Stimulated activated CD8-positive, alpha-beta memory T cell treated with anti-CD3 and anti-CD28 coated beads, Interleukin-12 subunit alpha, Interleukin-12 subunit beta, amount 100 ng/mL, for 24 hours (primary cell): ENCODE data around the gene NCOA3.

Source experiments
- DNase-seq: peaks from one replicate; pipeline ENCODE4 v3.0.0-alpha.2; 2020; ENCODE audit errors: extremely low read depth

Gene NCOA3

DNA sequence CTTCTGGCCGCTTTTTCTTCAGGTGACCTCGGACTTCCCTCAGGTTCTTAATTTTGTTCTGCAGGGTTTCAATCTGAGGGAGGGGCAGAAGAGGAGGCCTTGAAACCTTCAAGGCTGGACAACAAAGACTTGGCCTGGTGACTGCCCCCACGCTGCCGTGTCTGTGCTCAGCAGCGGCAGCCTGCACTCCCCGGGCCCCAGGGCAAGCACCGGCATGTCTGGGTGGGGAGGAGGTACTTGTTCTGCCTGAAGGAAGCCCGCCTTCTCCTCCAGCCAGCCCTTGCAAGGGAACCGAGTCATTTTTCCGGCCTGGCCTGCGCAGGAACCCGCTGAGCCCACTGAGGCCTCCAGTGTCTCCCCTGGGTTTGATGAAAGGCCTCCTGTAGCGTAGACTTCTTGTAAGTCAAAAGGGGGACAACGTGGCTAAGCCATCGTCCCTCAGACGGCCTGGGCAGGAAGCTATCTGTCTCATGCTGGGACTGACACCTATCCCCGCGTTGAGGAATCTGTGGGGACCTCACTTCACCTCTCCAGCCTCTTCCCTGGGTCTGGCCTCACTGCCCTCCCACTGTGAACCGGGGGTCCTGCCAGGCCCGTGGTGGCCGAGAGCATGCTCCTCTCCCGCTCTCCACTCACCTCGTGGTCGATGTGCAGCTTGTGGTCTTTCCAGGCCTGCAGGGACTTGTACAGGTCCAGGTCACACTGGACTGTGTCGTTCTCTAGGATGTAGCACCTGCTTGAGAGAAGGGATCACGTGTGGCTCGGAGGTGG is 163.7 kb downstream of the NCOA3 start:
- no peak for DNase-seq

- no peak for DNase-seq
Observed at GRCh38 chr20:47666304-47666703, 164.6 kb downstream of the NCOA3 start.

DNA sequence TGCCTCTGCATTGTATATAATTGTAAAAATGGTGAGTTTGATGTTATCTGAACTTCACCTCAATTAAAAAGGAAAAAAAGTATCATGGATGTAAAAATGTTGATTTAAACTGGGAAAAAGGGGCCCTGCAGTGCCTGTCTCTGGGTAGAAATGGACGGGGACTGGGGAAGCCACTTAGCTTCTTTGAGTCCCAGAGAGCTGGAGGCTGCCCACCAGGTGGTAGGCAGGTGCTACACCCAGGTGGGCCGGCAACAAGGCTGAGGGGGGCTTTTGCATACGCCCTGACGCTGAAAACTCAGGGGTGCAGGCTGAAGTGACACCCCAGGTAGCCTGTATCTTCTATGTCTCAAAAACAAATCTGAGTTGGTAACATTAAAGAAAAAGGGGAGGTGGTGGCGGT is 165.4 kb downstream of the NCOA3 start:
- no peak for DNase-seq

DNA sequence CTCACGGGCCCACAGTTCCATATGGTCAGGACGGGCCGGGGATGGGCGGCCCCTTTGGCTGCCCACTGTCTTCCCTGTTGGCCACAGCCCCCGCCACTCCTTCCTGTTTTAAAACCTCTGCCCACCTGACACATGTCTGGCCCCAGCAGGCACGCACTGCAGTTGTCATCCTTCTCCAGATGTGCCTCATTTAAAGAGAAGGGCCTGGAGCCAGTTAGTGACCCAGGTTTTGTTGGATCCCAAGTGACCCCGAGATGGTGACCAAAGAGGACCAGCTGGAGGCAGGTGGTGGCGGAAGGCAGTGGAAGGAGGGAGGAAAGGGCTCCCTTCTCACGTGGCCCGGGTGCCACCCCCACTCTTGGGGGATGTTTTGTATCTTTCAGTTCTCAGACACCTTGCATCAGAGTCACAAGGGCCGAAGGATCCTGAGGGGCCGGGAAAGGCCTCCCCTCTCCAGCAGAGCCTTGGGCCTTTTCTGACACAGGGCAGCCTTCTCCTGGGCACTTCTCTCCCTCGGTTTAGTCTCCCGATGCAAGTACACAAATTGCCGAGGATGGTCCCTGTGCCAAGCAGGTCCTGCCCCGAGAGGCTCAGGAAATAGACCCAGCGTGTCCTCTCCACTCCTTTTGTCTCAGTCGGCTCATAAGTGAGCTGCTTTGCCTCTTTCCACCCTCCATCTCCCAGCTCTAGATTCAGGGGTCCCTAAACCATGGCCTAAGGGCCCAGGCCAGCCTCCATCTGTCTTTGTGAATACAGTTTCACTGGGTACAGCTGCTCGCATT is 166.0 kb downstream of the NCOA3 start:
- DNase-seq, result no peak

DNA sequence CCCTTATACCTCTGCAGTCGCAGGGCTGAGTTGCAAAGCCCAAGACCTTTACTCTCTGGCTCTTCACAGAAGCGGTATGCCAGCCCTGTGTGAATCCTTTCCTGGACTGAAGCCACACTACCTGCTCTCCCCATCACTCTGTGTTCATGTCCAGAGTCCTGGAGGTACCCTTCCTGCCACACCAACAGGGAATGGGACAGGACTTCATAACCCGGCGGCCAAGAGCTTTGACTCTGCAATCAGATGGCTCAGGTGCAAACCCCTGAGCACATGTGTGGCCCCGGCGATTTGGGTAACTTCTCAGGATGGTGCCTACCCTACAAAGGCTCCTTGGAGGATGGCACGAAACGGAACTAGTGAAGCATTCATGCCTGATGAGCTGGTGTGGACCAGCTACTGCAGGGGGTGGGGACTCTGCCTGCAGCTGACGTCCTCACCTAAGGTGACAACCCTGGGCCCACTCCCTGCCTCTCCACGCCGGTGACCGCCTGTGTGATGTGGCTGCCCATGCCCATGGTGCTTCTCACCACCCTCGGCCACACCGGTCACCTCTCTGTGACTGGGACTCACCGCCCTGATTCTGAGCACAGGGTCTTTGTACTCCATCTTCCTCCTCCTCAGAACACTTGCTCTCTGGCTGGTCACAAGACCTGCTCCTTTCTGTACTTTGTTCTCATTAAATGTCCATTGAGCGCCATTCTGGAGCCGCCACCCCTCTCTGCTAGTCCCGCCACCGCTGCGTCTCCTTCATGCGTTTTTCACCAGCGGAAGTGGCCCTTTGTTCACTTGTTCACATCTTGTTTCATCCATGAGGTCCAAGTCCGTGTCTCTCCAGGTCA is 166.8 kb downstream of the NCOA3 start:
- no peak for DNase-seq

DNA sequence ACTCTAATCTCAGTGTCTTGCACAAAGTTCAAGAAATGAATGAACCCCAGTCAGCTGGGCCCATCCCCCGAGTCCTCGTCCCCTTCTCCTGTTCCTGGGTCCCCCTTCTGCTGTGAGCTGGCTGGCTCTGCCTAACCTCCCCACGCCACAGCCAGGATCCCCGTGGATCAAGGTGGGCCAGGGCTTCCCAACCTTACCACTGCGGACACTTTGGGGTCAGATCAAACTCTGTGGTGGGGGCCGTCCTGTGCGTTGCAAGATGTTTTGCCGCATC is 167.4 kb downstream of the NCOA3 start:
- DNase-seq, result no peak

GRCh38 chr20:47669489-47669888 is 167.8 kb downstream of the NCOA3 start:
- no peak for DNase-seq

DNA sequence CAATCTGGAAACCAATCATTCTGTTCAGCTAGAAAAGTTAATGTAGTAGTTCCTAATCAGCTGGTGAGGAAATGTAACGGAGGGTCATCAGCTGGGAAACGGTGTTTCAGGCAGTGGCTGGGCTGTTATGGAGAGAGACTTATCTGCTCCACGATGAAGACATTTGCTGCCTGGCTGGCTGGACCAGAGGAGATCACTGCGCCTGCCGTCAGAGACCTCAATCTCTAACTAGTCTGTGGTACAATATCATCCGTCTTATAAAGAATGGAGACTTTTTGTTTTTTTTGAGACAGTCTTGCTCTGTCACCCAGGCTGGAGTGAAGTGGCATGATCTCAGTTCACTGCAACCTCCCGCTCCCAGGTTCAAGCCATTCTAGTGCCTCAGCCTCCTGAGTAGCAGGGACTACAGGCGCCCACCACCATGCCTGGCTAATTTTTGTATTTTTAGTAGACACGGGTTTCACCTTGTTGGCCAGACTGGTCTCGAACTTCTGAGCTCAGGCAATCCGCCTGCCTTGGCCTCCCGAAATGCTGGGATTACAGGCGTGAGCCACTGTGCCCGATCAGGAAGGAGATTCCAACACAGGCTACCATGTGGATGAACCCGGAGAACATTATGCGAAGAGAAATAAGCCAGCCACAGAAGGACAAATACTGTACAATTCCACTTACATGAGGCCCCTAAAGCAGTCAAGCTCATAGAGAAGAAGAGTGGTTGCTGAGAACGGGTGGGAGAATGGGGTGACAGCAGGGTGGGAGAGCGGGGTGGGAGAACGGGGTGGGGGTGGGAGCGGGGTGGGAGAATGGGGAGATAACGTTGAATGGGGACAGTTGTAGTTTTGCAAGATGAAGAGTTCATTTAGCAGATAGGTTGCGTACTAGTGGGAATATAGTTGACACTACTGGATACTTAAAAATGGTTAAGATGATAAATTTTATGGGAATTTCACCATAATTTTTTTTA is 168.5 kb downstream of the NCOA3 start:
- DNase-seq, result no peak

GRCh38 chr20:47670913-47671312 is 169.2 kb downstream of the NCOA3 start:
- DNase-seq, result no peak

DNA sequence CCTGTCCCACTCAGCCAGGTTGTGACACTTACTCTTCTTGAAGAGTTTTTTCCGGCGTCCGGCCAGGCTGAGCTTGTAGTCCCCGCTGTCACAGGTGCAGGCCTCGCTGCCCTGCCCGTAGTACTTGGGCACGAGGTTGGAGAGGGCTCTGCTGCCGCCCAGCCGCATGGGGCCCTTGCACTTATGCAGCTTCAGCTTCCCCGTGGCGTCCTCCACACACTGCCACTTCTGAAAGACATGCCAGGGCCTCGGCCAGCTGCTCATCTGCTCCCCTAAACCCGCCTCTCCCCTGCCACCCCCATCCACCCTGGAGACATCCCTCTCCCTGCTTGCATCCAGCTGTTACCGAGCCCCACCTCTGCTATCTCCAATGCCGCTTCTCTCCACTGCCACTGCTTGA is 170.5 kb downstream of the NCOA3 start:
- DNase-seq, result no peak

DNA sequence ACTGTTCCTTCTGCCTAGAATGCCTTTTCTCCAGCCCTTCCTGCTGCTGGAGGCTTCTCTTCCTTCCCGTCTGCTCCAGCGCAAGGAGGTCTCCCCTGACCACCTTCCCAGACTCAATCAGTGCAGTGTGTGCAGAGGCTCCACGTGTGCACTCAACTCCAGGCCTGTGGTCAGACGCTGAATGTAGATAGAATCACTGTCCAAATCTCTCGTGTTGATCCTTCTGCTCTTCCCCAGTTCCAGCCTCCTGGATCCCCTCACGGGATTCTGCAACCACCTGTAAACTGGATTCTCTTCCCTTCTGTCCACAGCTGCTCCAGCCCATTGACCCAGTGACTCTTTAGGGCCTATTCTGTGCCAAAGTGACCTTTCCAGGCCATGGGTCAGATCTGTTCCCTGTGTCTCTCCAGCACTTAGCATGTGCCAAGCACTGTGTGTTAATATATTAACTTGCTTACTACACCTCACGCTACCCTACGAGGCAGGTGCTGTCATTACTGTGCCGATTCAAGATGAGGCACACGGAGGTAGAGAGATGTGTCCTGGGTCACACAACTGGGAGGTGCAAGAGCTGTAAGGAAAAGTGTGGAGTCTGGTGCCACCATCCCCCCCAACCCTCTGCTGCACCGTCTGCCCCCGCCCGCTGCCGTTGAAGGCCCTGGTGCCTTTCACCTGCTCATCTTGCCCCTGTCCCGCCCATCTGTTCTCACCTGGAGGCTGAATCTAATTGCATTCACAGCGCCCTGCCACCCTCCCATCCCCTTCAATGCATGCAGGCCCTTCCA is 171.4 kb downstream of the NCOA3 start:
- DNase-seq, result no peak

DNA sequence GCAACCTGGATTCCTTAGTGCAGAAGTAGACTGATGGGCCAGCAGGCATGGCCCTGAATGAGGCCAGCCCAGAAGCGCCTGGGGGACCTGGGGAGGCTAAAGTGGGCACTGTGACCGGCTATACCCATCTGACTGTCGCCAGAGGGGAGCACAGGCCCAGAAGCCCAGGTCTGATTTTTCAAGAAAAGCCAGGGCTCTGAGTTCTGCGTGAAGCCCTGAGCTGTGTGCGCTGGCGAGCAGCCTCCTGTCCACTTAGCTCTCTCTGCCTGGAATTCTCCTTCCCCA is 171.9 kb downstream of the NCOA3 start:
- DNase-seq, result no peak

DNA sequence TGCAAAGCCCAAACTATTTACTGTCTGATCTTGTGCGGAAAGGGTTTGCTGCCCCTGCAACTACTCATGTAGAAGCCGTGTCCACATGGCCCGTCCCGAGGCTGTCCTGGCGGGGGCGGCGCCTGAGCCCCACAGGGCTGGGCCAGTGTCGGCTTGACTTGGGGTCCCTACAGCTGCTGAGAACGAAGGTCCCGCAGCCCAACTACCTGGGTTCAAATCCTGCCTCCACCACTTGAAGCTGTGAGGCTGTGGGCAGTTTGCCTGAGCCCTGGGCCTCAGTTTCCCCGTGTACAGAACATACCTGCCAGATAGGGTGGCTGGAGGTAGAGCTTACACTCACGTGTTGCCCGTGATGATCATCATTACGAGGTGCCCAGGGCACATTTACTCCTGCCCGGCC is 172.5 kb downstream of the NCOA3 start:
- no peak for DNase-seq

- no peak for DNase-seq
Observed at GRCh38 chr20:47674686-47675085, 173.0 kb downstream of the NCOA3 start.

- no peak for DNase-seq
Observed at GRCh38 chr20:47675190-47676142, 173.8 kb downstream of the NCOA3 start.

DNA sequence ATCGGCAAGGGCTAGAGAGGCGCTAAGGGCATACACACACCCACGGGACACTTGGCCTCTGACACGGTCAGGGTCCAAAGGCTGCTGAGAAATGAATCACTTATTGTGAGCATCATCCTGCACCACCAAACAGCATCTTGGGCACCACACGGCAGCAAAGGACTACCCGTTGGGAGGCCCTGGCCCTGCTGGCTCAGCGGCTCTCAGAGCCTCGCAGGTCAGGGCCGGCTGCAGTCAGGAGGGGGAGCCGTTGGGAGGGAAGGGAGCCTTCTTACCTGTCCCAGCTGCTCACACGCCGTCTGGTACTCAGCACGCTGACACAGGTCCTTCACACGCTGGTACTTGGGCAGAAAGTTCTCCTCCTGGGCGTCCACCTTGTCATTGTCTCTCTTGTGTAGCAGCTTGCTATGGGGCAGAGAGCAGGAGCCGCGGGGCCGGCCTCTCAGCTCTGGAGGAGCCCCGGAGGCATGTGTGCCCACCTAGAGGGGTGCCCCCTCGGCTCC is 174.6 kb downstream of the NCOA3 start:
- DNase-seq, result no peak

DNA sequence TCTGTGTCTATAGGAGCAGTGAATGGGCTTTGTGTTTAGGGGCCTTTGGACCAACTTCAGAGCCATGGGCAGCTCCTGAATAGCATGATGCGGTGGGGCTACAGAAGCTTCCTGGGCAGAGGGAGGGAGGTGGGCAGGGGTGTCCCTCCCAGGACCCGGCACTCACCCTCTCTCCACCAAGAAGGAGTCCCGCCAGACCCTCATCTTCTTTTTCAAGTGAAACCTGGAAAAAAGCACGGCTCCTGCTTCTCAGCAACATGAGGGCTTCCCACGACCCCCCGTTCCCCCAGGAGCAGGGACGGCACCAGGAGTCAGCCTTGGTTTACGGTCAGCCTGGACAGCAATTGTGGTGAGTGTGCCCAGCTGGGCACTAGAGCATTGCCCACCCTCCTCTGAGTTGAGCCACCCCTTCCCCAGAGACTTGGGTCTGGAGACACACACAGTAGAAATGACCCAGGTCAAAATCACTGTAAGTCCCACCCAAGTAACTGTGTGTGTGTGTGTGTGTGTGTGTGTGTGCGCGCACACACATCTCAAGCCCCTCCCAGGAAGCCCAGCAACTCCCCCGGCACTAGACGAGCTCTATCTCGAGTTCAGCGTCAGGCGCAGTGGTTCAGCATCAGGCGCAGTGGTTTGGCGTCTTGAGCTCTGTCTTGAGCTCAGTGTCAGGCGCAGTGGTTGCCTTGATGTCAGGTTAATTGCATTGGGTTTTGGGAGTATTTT is 175.4 kb downstream of the NCOA3 start:
- no peak for DNase-seq

DNA sequence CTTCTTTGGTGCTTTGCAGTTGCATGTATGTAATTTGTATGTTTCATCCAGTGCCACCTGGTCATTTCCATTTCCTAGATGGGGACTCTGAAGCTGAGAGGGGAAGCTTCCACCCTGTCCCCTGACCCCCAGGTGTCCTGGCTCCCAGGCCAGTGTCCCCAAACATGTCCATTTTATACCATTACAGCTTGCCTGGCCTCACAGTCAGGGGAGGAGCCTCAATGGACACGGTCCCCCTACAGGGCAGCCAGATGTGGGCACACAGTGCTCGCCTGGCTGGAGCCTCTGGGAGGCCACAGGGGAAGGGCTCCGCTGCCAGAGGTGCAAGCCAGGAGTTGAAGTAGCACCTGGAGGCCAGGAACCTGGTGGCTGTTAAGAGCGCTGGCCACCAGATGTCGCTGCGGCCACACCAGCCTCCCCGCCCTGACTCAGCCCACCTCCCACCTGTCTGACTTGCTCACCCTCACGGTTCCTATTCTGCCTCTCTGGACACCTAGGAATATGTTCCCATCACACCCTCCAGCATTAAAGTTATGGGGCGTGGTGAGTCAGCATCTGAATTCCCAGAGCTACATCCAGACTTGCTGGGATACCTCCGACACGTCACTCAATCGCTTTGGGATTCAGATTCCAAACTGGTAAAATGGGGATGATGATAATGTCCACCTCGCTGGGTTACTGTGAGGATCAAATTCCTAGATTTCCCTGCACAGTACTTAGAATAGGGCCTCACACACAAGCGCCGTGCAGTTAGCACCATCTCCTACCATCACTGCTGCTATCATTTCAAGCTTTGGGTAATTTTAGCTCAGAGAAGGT is 176.2 kb downstream of the NCOA3 start:
- DNase-seq, result peak; percentile 19
